Neural cell (in vitro differentiated cells): ENCODE results near the gene PAMR1. TPM values are rescaled to one million over a fixed set of nuclear protein-coding genes. Genes with fewer than 3 reads are reported as not detected.

Experiments used
- H2AFZ ChIP-seq: fragments of 200-600, 300-800 bp; sonication (generic), shearing (Covaris generic); 2 replicates; pipeline ENCODE4 v1.6.0; 2014; ENCODE audit warnings: low read depth, mild to moderate bottlenecking, antibody characterized with exemption, low read length, moderate library complexity
- H3F3A ChIP-seq: fragments of 200-600 bp; shearing (Covaris generic); 2 replicates; pipeline ENCODE4 v1.6.1; 2016; ENCODE audit warnings: mild to moderate bottlenecking, moderate library complexity, mixed read lengths, antibody characterized with exemption, low read length; ENCODE audit not compliant: insufficient read depth, poor library complexity, severe bottlenecking
- H3K27ac ChIP-seq: fragments of 200-600, 300-800 bp; sonication (generic), shearing (Covaris generic); 2 replicates; pipeline ENCODE4 v1.5.1; 2014; ENCODE audit warnings: mild to moderate bottlenecking, low read length, moderate library complexity
- H3K27me3 ChIP-seq: fragments of 300-800, 200-600 bp; sonication (generic), shearing (Covaris generic); 2 replicates; pipeline ENCODE4 v1.6.0; 2014; ENCODE audit warnings: mild to moderate bottlenecking, low read depth, low read length, moderate library complexity; ENCODE audit not compliant: insufficient read depth
- H3K36me3 ChIP-seq: fragments of 300-800, 200-600 bp; sonication (generic), shearing (Covaris generic); 2 replicates; pipeline ENCODE4 v1.5.1; 2014; ENCODE audit warnings: mild to moderate bottlenecking, antibody characterized with exemption, low read length, moderate library complexity; ENCODE audit not compliant: insufficient read depth
- H3K4me2 ChIP-seq: fragments of 300-800, 200-600 bp; sonication (generic), shearing (Covaris generic); 2 replicates; pipeline ENCODE4 v1.6.0; 2014; ENCODE audit warnings: mild to moderate bottlenecking, low read length
- H3K4me3 ChIP-seq: fragments of 300-800, 200-600 bp; sonication (generic), shearing (Covaris generic); 2 replicates; pipeline ENCODE4 v1.5.1; 2014; ENCODE audit warnings: mild to moderate bottlenecking, low read length, moderate library complexity
- H3K79me2 ChIP-seq: fragments of 200-600 bp; shearing (Covaris generic); replicated peaks from 2 replicates; pipeline ENCODE4 v1.6.0; 2014; ENCODE audit warnings: mild to moderate bottlenecking, low read length, moderate library complexity; ENCODE audit not compliant: insufficient read depth
- H3K9ac ChIP-seq: fragments of 300-800, 200-600 bp; sonication (generic), shearing (Covaris generic); 2 replicates; pipeline ENCODE4 v1.6.1; 2016; ENCODE audit warnings: mild to moderate bottlenecking, low read length, mixed read lengths
- H3K9me2 ChIP-seq: fragments of 200-600 bp; shearing (Covaris generic); 2 replicates; pipeline ENCODE4 v1.6.1; 2016; ENCODE audit warnings: mild to moderate bottlenecking, low read length, mixed read lengths; ENCODE audit not compliant: insufficient read depth
- H3K9me3 ChIP-seq: fragments of 200-600, 300-800 bp; sonication (generic), shearing (Covaris generic); 2 replicates; pipeline ENCODE4 v1.6.1; 2016; ENCODE audit warnings: mild to moderate bottlenecking, mixed run types, low read length, moderate library complexity, mixed read lengths
- H4K20me1 ChIP-seq: fragments of 200-600 bp; shearing (Covaris generic); 2 replicates; pipeline ENCODE4 v1.6.1; 2016; ENCODE audit warnings: mild to moderate bottlenecking, mixed run types; ENCODE audit not compliant: insufficient read depth
- CTCF ChIP-seq: fragments of 450-650 bp; IDR thresholded peaks from 2 replicates; pipeline ENCODE4 v1.5.1; 2014; ENCODE audit warnings: antibody characterized with exemption, mild to moderate bottlenecking, moderate library complexity; ENCODE audit not compliant: poor library complexity, severe bottlenecking
- EP300 ChIP-seq: fragments of 450-650 bp; conservative IDR thresholded peaks from 2 replicates; pipeline ENCODE4 v1.6.1; 2014; ENCODE audit warnings: antibody characterized with exemption, mild to moderate bottlenecking, moderate library complexity; ENCODE audit not compliant: poor library complexity, severe bottlenecking
- EZH2 ChIP-seq: fragments of 200-600, 300-800 bp; shearing (Covaris generic), sonication (generic); IDR thresholded peaks from 2 replicates; pipeline ENCODE4 v1.6.1; 2014; ENCODE audit warnings: antibody characterized with exemption, low read length, borderline replicate concordance, mild to moderate bottlenecking; ENCODE audit not compliant: insufficient read depth, poor library complexity, severe bottlenecking
- MXI1 ChIP-seq: fragments of 450-650 bp; conservative IDR thresholded peaks from 2 replicates; pipeline ENCODE4 v1.6.1; 2014; ENCODE audit warnings: antibody characterized with exemption, mild to moderate bottlenecking; ENCODE audit not compliant: poor library complexity, severe bottlenecking
- POLR2AphosphoS5 ChIP-seq: IDR thresholded peaks from 2 replicates; pipeline ENCODE4 v1.6.1; 2012
- RAD21 ChIP-seq: fragments of 450-650 bp; conservative IDR thresholded peaks from 2 replicates; pipeline ENCODE4 v1.6.1; 2014; ENCODE audit warnings: antibody characterized with exemption, mild to moderate bottlenecking, moderate library complexity
- SMC3 ChIP-seq: fragments of 450-650 bp; conservative IDR thresholded peaks from 2 replicates; pipeline ENCODE4 v1.6.1; 2014; ENCODE audit warnings: antibody characterized with exemption, mild to moderate bottlenecking, moderate library complexity; ENCODE audit not compliant: poor library complexity
- TAF1 ChIP-seq: IDR thresholded peaks from 2 replicates; pipeline ENCODE4 v1.6.1; 2012; ENCODE audit warnings: low read depth
- polyA plus RNA-seq: library from polyadenylated mRNA; depleted of rRNA; stranded (reverse); fragments of >200 nt; gene quantifications from 2 replicates; pipeline ENCODE4 v1.2.3, GENCODE V29; 2014
- TF ChIP-seq, protein P1 (sequence below): IDR thresholded peaks from 2 replicates; pipeline ENCODE4 v1.6.1; 2012; ENCODE audit warnings: borderline replicate concordance

The PAMR1 gene
- polyA plus RNA-seq, 1 donor from 2014 or later = 0.48 TPM

DNA sequence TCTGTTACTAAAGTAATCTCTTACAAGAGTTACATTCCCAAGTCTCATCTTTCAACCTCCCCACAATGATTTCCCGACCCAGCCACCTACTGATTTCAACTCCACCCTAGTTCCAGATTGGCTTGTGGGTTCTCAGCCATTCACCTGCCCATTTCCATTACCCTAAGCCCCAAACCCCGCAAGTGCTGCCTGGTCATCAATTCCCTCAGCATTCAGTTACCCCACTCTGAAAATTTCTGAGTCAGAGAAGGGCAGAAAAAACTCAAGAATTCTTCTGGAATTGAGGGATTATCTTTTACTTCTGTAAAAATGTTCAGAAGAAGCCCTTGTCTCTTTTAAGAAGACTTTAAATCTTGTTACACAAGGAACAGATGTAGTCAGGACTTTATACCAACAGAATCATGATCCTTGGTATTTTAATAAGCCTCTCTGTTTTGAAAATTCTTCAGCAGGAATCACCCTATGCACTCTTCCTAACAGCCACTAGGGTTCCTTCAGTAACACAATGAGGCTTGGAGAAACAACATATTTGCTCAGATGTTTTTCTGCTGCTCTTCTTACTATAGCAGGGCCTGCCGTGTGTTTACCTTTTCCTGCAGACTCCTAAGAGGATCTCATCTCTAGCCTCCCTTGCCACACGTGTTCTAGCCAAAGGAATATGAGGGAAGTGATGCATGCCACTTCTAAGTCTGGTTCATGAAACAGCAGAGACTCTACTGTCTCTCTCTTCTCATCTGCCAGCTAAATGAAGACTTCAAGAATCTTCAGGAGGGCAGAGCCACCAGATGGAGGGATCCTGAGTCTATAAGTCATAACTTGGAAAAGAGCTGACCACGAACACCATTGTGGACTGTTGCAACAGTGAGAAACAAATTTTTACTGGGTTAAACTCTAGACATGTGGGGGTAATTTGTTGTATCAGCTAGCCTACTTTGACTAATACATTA is 29.3 kb upstream of the PAMR1 start:
- Histone ChIP-seq H3K9ac (no peak overlapping the region), H3K36me3 (no peaks in the 10 kb centered on the region), H2AFZ (no peak overlapping the region), H3K9me3 (no peaks in the 10 kb centered on the region), H3K27me3 (no peaks in the 10 kb centered on the region), H3K79me2 (no peaks in the 10 kb centered on the region), H3F3A (no peaks in the 10 kb centered on the region), H3K27ac (no peak overlapping the region), H3K4me3 (no peak overlapping the region), H3K9me2 (no peaks in the 10 kb centered on the region), H4K20me1 (no peaks in the 10 kb centered on the region), H3K4me2 (no peak overlapping the region)
- TF ChIP-seq RAD21 (no peak), EZH2 (no peak), TAF1 (no peak), POLR2AphosphoS5 (no peak), CTCF (no peak), SMC3 (no peak), MXI1 (no peak), EP300 (no peak)
- TF ChIP-seq, protein P1, sequence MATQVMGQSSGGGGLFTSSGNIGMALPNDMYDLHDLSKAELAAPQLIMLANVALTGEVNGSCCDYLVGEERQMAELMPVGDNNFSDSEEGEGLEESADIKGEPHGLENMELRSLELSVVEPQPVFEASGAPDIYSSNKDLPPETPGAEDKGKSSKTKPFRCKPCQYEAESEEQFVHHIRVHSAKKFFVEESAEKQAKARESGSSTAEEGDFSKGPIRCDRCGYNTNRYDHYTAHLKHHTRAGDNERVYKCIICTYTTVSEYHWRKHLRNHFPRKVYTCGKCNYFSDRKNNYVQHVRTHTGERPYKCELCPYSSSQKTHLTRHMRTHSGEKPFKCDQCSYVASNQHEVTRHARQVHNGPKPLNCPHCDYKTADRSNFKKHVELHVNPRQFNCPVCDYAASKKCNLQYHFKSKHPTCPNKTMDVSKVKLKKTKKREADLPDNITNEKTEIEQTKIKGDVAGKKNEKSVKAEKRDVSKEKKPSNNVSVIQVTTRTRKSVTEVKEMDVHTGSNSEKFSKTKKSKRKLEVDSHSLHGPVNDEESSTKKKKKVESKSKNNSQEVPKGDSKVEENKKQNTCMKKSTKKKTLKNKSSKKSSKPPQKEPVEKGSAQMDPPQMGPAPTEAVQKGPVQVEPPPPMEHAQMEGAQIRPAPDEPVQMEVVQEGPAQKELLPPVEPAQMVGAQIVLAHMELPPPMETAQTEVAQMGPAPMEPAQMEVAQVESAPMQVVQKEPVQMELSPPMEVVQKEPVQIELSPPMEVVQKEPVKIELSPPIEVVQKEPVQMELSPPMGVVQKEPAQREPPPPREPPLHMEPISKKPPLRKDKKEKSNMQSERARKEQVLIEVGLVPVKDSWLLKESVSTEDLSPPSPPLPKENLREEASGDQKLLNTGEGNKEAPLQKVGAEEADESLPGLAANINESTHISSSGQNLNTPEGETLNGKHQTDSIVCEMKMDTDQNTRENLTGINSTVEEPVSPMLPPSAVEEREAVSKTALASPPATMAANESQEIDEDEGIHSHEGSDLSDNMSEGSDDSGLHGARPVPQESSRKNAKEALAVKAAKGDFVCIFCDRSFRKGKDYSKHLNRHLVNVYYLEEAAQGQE = no peak

DNA sequence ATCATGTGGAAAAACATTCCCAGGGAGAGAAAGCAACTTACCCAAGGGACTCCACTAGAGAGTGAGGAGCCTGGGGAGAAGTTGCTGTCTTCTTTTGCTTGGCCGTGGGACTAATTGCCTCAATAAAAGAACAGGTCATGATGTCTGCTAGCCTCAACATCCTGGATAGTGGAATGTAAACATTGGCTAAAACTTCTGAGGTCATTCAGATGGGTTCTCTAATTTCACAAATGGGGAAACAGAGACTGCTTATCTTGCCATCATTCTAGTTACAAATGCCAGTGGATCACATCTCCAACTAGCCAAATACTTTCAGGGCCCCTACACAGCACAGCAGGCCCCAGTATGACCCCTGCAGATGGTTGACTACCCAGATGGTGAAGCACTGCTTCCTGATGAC is 28.4 kb upstream of the PAMR1 start:
- H3K79me2 ChIP-seq = no peaks in the 10 kb centered on the region
- H3K9ac ChIP-seq = no peak overlapping the region
- no peak overlapping the region for H3K4me2 ChIP-seq
- no peaks in the 10 kb centered on the region for H4K20me1 ChIP-seq
- H3K4me3 ChIP-seq = no peak overlapping the region
- no peak for TF ChIP-seq SMC3
- H3K36me3 ChIP-seq = no peaks in the 10 kb centered on the region
- H3K27me3 ChIP-seq = no peaks in the 10 kb centered on the region
- no peak overlapping the region for H2AFZ ChIP-seq
- H3K27ac ChIP-seq = no peak overlapping the region
- H3F3A ChIP-seq = no peaks in the 10 kb centered on the region
- H3K9me3 ChIP-seq = no peaks in the 10 kb centered on the region
- no peaks in the 10 kb centered on the region for H3K9me2 ChIP-seq
